8988T (cell line): ENCODE data around the gene RND3.

ENCODE experiments used
- DNase-seq: peaks from one replicate; pipeline ENCODE4 v3.0.0; 2011

Gene RND3

GRCh38 chr2:150491430-150491829, 4.0 kb upstream of the RND3 start:
- DNase-seq: no peak

DNA sequence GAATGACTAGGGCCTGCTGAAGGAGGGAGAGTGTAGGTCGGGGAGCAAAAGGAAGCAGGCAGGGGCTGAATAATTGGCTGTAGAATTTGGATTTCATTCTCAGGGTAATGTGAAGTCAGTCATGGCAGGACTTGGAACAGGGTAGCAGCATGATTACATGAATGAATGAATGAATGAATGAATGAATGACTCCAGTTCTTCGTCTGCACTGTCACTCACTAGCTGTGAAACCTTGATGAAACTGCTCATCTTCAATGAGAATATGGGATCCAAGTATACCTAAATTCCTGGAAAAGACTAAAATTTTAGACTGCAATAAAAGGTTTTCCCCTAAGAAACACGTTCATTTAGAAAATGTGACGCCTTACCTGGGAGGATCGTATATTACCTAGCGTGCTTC, 3.0 kb upstream of the RND3 start:
- no peak for DNase-seq

DNA sequence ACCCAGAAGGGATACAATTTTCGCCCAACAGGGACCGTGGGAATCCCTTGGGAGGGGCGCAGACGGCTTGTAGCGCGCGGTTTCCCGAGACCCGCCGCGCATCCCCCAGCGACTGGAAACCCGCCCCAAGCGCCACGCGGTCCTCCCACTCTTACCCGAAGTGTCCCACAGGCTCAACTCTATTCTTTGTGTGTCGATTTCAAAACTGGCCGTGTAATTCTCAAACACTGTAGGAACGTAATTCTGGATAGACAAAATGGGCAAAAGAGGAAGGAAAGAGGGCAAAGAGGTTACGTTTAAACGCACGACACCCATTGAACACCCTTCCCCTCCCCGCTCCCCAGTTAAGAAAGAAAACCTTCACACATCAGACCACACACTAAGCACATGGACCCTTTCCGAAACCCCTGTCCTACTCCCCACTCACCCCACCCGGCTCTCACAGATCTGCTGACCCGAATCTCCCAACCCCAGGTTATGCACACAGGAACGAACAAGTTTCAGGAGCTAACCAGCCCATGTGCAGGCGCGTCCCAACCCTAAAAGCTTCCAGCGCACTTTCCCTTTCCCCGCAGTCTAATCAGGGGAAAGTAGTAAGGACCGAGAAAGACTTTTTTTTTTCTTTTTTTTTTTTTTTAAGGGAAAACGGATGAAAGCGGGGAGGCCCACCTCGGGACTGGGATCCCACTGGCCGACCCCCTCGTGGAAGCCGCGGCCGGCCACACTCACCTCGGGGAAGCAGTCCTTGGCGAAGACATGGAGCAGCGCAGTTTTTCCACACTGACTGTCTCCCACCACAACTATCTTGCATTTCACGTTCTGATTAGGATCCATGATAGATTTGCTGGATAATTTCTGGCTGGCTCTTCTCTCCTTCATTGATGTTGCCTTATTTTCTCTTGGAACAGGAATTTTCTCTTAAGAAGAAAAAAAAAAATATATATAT, 655 bp downstream of the RND3 start:
- peak; percentile 13 for DNase-seq

- DNase-seq: peak; percentile 51
These were observed 1.5 kb downstream of the RND3 start for GRCh38 chr2:150485871-150486538.

GRCh38 chr2:150485114-150485870, 2.2 kb downstream of the RND3 start:
- DNase-seq: peak; percentile 50

- DNase-seq: no peak
These were observed 2.9 kb downstream of the RND3 start for GRCh38 chr2:150484461-150485021.

DNA sequence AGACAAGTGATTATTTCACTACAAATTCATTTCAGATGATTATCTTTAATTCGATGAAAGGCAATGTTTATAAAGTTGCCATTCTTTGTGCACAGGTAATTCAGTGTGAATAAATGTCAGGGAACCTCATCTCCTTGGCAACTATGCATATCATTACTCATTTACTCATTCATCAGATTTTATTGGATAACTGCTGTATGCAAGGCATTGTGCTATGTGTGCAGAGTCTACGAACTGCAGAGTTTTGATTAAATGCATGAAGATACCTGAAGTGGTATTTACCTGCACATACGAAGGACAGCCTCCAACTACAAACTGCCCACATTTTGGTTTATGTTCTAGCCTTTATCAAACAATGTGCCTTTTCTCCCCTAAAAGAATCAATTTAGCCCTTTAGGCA, 3.5 kb downstream of the RND3 start:
- no peak for DNase-seq

GRCh38 chr2:150483532-150483931, 3.9 kb downstream of the RND3 start:
- DNase-seq: no peak

DNA sequence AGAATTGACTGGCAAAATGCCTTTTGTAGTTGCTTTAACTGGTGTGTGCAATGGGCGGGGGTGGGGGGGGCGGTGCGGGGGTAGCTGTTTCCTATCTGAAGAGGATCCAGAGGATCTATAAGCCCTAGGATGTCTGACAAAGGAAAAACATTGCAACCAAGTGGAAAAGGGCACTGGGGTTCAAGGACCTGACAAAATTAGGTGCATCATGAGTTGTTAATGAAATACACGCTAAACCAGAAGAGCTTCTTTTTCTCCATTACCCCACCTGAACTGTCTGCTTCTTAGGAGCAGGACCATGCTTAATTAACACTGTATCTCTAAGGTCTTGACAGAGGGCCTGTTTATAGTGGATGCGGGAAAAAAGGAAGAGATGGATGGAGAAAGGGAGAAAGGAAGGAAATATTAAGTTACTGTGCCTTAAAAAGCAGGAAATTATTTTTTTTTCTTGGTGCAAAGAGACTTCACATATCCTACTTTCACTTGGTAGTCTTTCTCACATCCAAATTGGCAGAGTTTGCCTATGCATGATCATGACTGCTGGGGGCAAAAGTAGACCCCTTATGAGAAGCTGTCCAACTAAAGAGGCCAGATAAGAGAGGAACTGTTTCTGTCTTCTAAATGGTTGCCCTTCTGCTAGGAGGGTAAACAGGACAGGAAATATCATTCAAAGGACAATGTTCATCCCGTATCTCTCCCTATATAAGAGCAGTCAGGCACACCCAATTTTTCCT, 4.6 kb downstream of the RND3 start:
- no peak for DNase-seq

- DNase-seq: no peak
These were observed 5.4 kb downstream of the RND3 start for GRCh38 chr2:150482111-150482510.

DNA sequence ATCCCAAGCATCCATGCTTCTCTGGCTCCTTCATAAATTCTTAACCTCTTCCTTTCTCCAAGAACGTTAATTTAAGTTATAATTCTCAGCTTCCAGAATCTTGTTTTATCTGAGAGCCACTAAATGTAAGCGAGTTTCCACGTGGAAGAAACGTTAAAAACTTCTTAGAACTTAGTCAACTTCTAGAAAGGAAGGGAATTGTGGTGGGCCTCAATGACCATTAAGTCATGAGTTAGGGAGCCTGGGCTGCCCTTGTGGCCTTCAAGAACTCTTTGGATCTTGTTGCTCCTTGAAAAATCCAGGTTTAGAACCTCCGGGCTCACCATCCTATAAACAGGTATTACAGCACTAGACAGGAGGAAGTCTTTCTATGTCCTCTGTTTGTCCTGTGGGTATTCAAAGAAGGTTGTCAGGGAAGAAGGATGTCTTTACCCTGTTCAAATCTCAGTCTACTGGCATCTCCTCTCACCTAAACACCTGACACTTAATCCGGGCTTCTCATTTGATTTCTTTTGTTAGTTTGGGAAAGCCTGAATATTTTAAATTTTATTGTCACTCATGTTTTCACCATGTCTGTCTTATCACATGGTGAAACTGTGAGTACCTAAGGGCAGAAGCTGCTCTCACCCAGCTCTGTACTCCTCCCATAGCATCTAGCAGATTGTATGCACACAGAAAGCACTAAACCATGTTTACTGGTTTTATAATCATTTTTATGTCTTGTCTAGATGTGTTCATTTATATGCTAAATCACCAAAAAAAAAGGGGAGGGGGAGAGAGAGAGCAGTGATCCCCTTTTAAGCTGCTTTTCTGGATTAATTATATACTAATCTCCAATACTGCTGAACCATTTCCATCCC, 6.3 kb downstream of the RND3 start:
- DNase-seq: no peak

DNA sequence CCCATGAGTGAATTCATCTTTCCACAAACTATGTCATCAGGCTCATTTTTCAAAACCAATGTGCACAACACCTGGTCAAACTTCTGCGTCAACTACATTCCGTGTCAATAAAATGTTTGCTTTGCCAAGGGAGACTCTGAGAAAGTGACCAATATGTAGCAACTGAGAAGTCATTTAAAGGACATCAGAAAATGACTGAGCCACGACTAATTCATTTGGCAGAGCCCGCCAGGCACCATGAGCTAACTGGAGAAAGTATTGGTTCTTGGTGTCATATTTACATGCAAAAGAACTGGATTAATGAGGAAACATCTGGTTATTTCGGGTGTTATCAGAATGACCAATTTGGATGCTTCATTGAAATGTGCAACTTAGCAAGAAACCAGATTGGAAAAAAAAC, 7.2 kb downstream of the RND3 start:
- no peak for DNase-seq

GRCh38 chr2:150479075-150479915, 8.2 kb downstream of the RND3 start:
- no peak for DNase-seq

- DNase-seq: no peak
These were observed 9.1 kb downstream of the RND3 start for GRCh38 chr2:150478200-150478974.

DNA sequence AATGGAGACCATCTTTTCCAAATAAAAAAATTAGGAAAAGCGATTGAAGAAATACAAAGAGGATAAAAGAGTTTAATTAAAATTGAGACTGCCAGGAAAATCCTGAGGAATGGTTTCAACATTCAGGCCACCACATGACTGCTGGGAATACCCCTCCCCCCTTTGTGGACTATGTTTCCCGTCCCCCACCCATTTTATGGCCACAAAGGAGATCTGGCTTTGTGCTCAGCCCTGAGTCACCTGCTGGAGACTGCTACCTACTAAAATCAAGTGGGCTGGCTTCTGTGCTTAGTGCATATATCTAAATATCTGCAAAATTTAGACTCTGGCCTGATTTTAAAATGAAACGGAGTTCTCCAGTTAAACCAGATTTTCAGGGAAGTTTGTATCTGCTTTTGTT, 10.1 kb downstream of the RND3 start:
- no peak for DNase-seq

DNA sequence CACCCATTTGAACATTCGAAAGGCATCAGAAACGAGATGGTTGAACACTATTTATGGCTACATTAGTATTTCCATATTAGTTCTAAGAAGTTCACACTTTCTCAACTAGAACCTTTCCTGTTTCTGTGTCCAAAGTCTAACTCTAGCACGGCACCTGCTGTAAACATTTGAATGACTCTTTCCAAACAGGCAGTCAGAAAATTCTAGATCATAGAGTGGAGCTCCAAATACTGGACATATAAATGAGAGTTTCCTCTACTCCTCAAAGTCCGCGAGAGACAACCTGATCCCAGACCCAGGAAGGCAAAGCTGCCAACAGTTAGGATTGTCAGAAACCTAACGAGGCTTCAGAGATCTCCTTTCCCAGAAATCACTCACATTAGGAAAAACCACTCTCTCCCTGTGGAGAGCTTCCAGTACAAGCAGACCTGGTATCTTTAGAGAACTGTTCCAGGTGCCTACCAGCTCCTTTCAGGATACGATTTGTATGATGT, 10.6 kb downstream of the RND3 start:
- no peak for DNase-seq

DNA sequence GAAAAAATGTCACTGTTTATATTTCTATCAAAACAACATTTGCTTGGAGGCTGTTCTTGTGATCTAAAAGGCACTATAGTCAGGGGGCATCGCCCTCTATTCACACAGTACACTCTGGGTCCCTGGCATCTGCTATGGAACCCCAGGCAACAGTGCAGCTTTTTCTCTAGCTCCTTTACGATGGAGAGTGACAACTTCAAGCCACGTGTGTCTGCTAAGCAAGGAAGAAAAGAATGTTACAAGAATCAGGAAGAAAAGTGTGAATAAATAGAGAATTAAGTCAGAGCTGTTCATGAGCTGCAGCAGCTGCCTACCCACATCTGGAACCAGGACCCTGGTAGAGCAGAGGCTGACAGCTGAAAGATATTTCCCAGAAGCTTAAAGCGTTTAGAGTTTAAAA, 11.2 kb downstream of the RND3 start:
- DNase-seq: no peak

DNA sequence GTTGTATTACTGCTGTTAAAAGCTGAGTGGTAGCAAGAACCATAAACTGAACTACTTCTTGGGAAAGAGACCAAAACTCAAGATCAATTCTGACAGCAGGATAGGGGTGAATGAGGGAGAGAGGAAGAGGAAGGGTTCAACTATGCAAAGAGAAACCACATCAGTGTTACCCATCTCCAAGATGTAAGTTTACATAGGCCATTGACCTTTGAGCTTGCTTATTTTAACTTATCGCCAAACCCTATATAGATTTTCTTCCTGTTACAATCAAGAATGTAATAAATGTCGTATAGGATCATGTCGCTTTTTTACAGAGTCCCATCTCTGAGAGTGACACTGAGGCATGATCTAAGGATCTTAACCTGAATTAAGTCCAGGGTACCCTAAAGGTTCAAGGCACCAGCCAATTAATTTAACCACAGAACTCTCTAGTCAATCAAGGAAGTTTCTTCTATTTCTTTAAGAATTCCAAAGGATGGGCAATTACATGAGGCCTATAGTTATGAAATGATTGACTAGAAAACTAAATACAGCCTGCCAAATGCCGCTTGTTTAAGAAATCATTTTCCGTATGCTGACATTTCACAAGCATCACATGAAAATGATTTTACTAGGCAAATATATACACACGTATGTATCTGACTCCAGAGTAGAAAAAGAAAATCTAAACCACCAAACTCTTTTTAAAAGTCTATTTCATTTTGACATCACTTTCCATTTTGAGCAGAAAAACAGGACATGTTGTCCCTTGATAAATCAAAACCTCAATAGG, 11.8 kb downstream of the RND3 start:
- no peak for DNase-seq
